ENCODE data around the gene GOSR1. TPM values are rescaled to one million over a fixed set of nuclear protein-coding genes. Genes with fewer than 3 reads are reported as not detected.
"Not testable (repeated sequence)": the region's sequence is repeated elsewhere in the genome, so short reads cannot be mapped to it uniquely, and the experiment has no call there.

GOSR1 gene
- total and polyA plus RNA-seq, 2 donors (not counting 1 experiment from before 2014, with no cell fraction given), result 19.1 to 66.6 TPM

DNA sequence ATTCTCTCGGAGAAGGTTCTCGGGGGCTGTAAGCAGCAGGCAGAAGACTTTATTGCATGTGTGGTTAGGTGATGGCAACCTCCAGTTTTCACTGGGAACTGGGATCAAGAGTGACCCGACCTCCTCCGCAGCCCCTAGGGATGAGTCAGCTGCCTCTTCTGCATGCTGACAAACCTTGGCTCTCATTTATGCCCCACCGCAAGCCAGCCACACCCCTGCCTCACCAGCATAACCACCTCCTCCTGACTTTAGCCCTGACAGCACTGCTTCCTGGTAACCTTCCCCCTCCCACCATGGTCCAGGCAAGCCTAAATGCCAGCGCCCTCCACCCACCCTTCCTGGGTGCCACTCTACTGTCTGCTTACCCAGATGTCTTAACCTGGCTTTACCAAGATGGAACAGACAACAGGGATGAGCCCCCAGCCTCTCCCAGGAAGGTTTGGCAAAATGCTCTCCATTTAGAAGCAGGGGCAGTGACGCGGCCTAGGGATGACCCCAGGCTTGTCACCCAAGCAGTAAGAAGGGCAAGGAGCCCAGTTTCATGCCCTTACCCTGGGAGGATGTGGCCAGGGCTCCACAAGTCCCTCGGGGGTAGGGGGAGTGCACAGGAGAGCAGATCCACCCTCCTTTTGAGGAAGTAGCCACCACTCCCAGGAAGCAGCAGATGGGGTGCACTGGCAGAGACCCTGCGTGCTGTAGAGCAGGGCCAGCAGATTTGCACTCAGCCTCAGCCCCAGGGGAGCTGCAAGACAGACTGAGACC is 73.5 kb downstream of the GOSR1 start:
- no peak for TF ChIP-seq EZH2 (IDR thresholded peaks at IDR 0.05; ENCODE audit: borderline replicate concordance, insufficient read depth, low read depth, low read length, poor library complexity, severe bottlenecking)
- TF ChIP-seq, protein P1, sequence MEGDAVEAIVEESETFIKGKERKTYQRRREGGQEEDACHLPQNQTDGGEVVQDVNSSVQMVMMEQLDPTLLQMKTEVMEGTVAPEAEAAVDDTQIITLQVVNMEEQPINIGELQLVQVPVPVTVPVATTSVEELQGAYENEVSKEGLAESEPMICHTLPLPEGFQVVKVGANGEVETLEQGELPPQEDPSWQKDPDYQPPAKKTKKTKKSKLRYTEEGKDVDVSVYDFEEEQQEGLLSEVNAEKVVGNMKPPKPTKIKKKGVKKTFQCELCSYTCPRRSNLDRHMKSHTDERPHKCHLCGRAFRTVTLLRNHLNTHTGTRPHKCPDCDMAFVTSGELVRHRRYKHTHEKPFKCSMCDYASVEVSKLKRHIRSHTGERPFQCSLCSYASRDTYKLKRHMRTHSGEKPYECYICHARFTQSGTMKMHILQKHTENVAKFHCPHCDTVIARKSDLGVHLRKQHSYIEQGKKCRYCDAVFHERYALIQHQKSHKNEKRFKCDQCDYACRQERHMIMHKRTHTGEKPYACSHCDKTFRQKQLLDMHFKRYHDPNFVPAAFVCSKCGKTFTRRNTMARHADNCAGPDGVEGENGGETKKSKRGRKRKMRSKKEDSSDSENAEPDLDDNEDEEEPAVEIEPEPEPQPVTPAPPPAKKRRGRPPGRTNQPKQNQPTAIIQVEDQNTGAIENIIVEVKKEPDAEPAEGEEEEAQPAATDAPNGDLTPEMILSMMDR (IDR thresholded peaks at IDR 0.05), result no peak

DNA sequence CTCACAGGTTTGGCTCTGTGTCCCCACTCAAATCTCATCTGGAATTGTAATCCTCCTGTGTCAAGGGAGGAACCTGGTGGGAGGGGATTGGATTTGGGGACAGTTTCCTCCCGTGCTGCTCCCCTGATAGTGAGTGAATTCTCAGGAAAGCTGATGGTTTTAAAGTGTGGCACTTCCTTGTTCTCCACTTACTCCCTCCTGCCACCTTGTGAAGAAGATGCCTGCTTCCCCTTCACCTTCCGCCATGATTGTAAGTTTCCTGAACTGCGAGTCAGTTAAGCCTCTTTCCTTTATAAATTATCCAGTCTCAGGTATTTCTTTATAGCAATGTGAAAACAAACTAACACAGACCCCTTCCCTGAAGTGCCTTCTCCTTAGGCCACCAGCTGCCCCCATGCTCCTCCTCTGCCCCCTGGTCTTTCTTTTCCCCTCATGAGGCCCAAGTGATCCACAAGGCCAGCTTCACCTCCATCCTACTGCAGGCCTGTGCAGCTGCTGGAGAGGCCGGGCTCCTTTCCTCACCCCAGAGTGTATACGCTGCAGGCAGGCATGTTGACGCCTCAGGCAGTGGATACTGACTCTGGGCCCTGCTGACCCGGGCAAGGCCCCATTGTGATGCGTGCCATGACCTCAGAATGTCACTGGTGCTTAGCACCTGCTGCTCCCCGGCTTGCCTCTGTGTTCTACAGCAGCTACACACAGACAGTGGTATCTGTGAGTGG is 74.2 kb downstream of the GOSR1 start:
- H3K79me2 ChIP-seq (ENCODE audit: control insufficient read depth, insufficient read depth, low read length); POLR2A ChIA-PET; H3K36me3 ChIP-seq (replicated peaks in 1 of 2; ENCODE audit: control extremely low read depth in 1 of 2, control insufficient read depth in 1 of 2, extremely low read depth in 1 of 2, insufficient read depth in 2 of 2, low read length in 1 of 2); H3K27me3 ChIP-seq (replicated peaks in 1 of 4; ENCODE audit: control extremely low read depth in 1 of 4, control insufficient read depth in 3 of 4, insufficient read depth in 4 of 4, low read length in 3 of 4); H4K20me1 ChIP-seq (ENCODE audit: control insufficient read depth, insufficient read depth, low read length, poor library complexity, severe bottlenecking); H3K9me3 Mint-ChIP-seq (ENCODE audit: insufficient read depth); H3K27me3 Mint-ChIP-seq; H3K9me3 ChIP-seq (ENCODE audit: control extremely low read depth in 1 of 3, control insufficient read depth in 2 of 3, insufficient read depth in 1 of 3, low read length in 2 of 3); ATAC-seq (ENCODE audit: low read depth): not testable (repeated sequence)
- H3K9ac ChIP-seq (ENCODE audit: low read length), result peak overlapping the region; percentile 53
- DNase-seq, result peak; percentile 30
- H3K4me1 ChIP-seq (ENCODE audit: control insufficient read depth in 2 of 2, insufficient read depth in 2 of 2, low read length in 2 of 2), result peaks cover 30 to 41% of the 10 kb centered on the region in 2 donors
- 76% methylated on average over 7 of the region's 9 CpGs for WGBS (ENCODE audit: insufficient coverage)
- H3K4me3 ChIP-seq (ENCODE audit: control extremely low read depth in 1 of 5, extremely low read depth in 1 of 5, insufficient read depth in 1 of 5, low read depth in 2 of 5, low read length in 4 of 5), result peak overlapping the region in 3 of 5 experiments; percentile 27 to 53 (median 32)
- H3K27ac Mint-ChIP-seq, result peak overlapping the region; percentile 87
- H3K4me3 Mint-ChIP-seq, result peak overlapping the region; percentile 84
- CTCF ChIA-PET, result interaction anchor here (0.6 kb wide), 1 partner anchor 768 kb away, joined by 3 read pairs; no protein-coding TSS in a partner anchor
- H3K27ac ChIP-seq (ENCODE audit: low read length in 2 of 2), result peak overlapping the region; percentile 62 to 74
- H3K4me2 ChIP-seq (replicated peaks; ENCODE audit: low read depth, low read length, poor library complexity, severe bottlenecking), result peak overlapping the region; percentile 74
- intact Hi-C loops (cut with micrococcal nuclease), result loop anchor here (2.0 to 5.0 kb wide), 2 partner anchors 49 to 74 kb away; partner anchors contain the start of gene GOSR1
- H3K4me1 Mint-ChIP-seq, result peaks cover 45% of the 10 kb centered on the region
- H2AFZ ChIP-seq (ENCODE audit: insufficient read depth, low read depth, low read length, poor library complexity, severe bottlenecking), result peak overlapping the region; percentile 14

More for the DNA sequence above, 73.5 kb downstream of the GOSR1 start:
- intact Hi-C loops (cut with micrococcal nuclease), result loop anchor here (2.0 to 5.0 kb wide), 2 partner anchors 50 to 73 kb away; partner anchors contain the start of gene GOSR1
- CTCF ChIA-PET, result no interaction called here
- H3K4me2 ChIP-seq (replicated peaks; ENCODE audit: low read depth, low read length, poor library complexity, severe bottlenecking), result peak overlapping the region; percentile 74
- Mint-ChIP-seq H3K9me3 (ENCODE audit: insufficient read depth) (no peaks in the 10 kb centered on the region), H3K27ac (peak overlapping the region; percentile 87), H3K4me3 (peak overlapping the region; percentile 84), H3K4me1 (peaks cover 49% of the 10 kb centered on the region), H3K27me3 (no peaks in the 10 kb centered on the region)
- H3K79me2 ChIP-seq (ENCODE audit: control insufficient read depth, insufficient read depth, low read length), result no peaks in the 10 kb centered on the region
- DNase-seq (peak; percentile 81), ATAC-seq (ENCODE audit: low read depth) (peak; percentile 95)
- no peaks in the 10 kb centered on the region for H3K36me3 ChIP-seq (replicated peaks in 1 of 2; ENCODE audit: control extremely low read depth in 1 of 2, control insufficient read depth in 1 of 2, extremely low read depth in 1 of 2, insufficient read depth in 2 of 2, low read length in 1 of 2)
- peak overlapping the region in 4 of 5 experiments; percentile 11 to 53 (median 30) for H3K4me3 ChIP-seq (ENCODE audit: control extremely low read depth in 1 of 5, extremely low read depth in 1 of 5, insufficient read depth in 1 of 5, low read depth in 2 of 5, low read length in 4 of 5)
- H3K27me3 ChIP-seq (replicated peaks in 1 of 4; ENCODE audit: control extremely low read depth in 1 of 4, control insufficient read depth in 3 of 4, insufficient read depth in 4 of 4, low read length in 3 of 4), result no peaks in the 10 kb centered on the region
- H4K20me1 ChIP-seq (ENCODE audit: control insufficient read depth, insufficient read depth, low read length, poor library complexity, severe bottlenecking), result no peaks in the 10 kb centered on the region
- no peaks in the 10 kb centered on the region for H3K9me3 ChIP-seq (ENCODE audit: control extremely low read depth in 1 of 3, control insufficient read depth in 2 of 3, insufficient read depth in 1 of 3, low read length in 2 of 3)
- POLR2A ChIA-PET, result no interaction called here
- H3K9ac ChIP-seq (ENCODE audit: low read length), result peak overlapping the region; percentile 53
- peak overlapping the region; percentile 62 to 74 for H3K27ac ChIP-seq (ENCODE audit: low read length in 2 of 2)
- peak overlapping the region; percentile 14 for H2AFZ ChIP-seq (ENCODE audit: insufficient read depth, low read depth, low read length, poor library complexity, severe bottlenecking)
- peaks cover 30 to 41% of the 10 kb centered on the region in 2 donors for H3K4me1 ChIP-seq (ENCODE audit: control insufficient read depth in 2 of 2, insufficient read depth in 2 of 2, low read length in 2 of 2)
- 22% methylated on average over 8 of the region's 10 CpGs for WGBS (ENCODE audit: insufficient coverage)
